Stimulated activated CD4-positive, alpha-beta T cell treated with anti-CD3 and anti-CD28 coated beads, TNF-alpha, amount 100 ng/mL, for 4 hours (primary cell): ENCODE measurements around the gene EN2.
"Not testable (repeated sequence)": the region's sequence is repeated elsewhere in the genome, so short reads cannot be mapped to it uniquely, and the experiment has no call there.

ENCODE experiments used
- DNase-seq, 3 experiments: peaks; one replicate each; pipeline ENCODE4 v3.0.0-alpha.2; 2020; ENCODE audit warnings: low read depth in 3 of 3

The EN2 gene

GRCh38 chr7:155425887-155426286 is 32.0 kb upstream of the EN2 start:
- DNase-seq, result no peak

GRCh38 chr7:155426543-155427410 is 31.2 kb upstream of the EN2 start:
- DNase-seq, result no peak

- DNase-seq, result no peak
Observed at GRCh38 chr7:155427411-155428038, 30.4 kb upstream of the EN2 start.

- no peak for DNase-seq
Observed at GRCh38 chr7:155428171-155428834, 29.6 kb upstream of the EN2 start.

- DNase-seq, result no peak
Observed at GRCh38 chr7:155429651-155430050, 28.3 kb upstream of the EN2 start.

GRCh38 chr7:155430606-155431005 is 27.3 kb upstream of the EN2 start:
- DNase-seq, result no peak

GRCh38 chr7:155431231-155431630 is 26.7 kb upstream of the EN2 start:
- DNase-seq, result no peak

GRCh38 chr7:155431711-155432110 is 26.2 kb upstream of the EN2 start:
- DNase-seq, result no peak

- no peak for DNase-seq
Observed at GRCh38 chr7:155435110-155435509, 22.8 kb upstream of the EN2 start.

GRCh38 chr7:155437836-155438235 is 20.1 kb upstream of the EN2 start:
- no peak for DNase-seq

GRCh38 chr7:155438777-155439176 is 19.2 kb upstream of the EN2 start:
- DNase-seq, result no peak

GRCh38 chr7:155439311-155440017 is 18.5 kb upstream of the EN2 start:
- no peak for DNase-seq

- no peak for DNase-seq
Observed at GRCh38 chr7:155440018-155440410, 17.9 kb upstream of the EN2 start.

- DNase-seq, result no peak
Observed at GRCh38 chr7:155441856-155442255, 16.1 kb upstream of the EN2 start.

- DNase-seq, result no peak
Observed at GRCh38 chr7:155444746-155445145, 13.2 kb upstream of the EN2 start.

- not testable (repeated sequence) for DNase-seq
Observed at GRCh38 chr7:155445606-155446005, 12.3 kb upstream of the EN2 start.

- DNase-seq, result no peak
Observed at GRCh38 chr7:155447603-155448002, 10.3 kb upstream of the EN2 start.

GRCh38 chr7:155448632-155449007 is 9.3 kb upstream of the EN2 start:
- DNase-seq, result no peak

GRCh38 chr7:155449008-155449868 is 8.7 kb upstream of the EN2 start:
- no peak for DNase-seq

GRCh38 chr7:155449869-155450557 is 7.9 kb upstream of the EN2 start:
- DNase-seq, result no peak

GRCh38 chr7:155450558-155450969 is 7.4 kb upstream of the EN2 start:
- DNase-seq, result no peak
